Breast epithelium (tissue), 3 donors: ENCODE results near the gene PARD3B.

Source experiments
- POLR2A ChIP-seq: fragments of 450-650 bp; IDR thresholded peaks from one replicate; pipeline ENCODE4 v1.6.1; 2016; ENCODE audit warnings: antibody characterized with exemption, mild to moderate bottlenecking, moderate library complexity
- TF ChIP-seq, protein P1 (sequence below), 3 donors: fragments of 450-650 bp; IDR thresholded peaks; one replicate each; pipeline ENCODE4 v1.5.1; 2016 to 2017; ENCODE audit warnings: antibody characterized with exemption in 3 of 3, mild to moderate bottlenecking in 3 of 3, moderate library complexity in 3 of 3

DNA sequence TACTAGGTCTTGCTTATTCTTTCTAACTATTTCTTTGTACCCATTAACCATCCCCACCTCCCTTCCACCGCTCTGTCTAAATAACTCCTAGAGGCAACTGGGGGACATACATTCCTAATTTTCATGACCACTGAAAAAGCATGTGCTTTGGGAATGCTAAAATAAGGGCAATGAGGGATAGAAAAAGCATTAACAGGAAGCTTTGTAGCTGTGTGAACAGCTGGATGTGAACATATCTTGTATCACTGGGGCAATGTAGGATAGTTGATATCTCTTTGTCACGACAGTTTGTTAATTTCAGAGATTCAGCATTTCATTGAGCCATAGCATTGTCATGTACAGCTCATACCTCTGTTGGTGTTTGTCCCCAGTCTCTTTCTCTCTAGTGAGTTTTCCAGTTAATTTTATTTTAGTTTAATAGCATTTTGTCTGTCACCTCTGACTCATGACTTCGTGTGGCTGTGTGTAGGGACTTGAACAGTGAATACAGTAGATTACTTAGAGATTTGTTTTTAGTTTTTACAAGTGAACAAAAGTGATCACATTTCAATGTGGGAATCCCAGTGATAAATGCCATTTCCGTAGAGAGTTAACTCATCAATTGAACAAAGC is 906.7 kb downstream of the PARD3B start:
- TF ChIP-seq, protein P1, sequence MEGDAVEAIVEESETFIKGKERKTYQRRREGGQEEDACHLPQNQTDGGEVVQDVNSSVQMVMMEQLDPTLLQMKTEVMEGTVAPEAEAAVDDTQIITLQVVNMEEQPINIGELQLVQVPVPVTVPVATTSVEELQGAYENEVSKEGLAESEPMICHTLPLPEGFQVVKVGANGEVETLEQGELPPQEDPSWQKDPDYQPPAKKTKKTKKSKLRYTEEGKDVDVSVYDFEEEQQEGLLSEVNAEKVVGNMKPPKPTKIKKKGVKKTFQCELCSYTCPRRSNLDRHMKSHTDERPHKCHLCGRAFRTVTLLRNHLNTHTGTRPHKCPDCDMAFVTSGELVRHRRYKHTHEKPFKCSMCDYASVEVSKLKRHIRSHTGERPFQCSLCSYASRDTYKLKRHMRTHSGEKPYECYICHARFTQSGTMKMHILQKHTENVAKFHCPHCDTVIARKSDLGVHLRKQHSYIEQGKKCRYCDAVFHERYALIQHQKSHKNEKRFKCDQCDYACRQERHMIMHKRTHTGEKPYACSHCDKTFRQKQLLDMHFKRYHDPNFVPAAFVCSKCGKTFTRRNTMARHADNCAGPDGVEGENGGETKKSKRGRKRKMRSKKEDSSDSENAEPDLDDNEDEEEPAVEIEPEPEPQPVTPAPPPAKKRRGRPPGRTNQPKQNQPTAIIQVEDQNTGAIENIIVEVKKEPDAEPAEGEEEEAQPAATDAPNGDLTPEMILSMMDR (IDR thresholded peaks at IDR 0.05), result no peak
- TF ChIP-seq POLR2A, result no peak
